Fibroblast of lung (primary cell): Measurements from ENCODE around the gene HNRNPH2. TPM values are rescaled to one million over a fixed set of nuclear protein-coding genes. Genes with fewer than 3 reads are reported as not detected.
A peak's percentile ranks its signal among the peaks of the same experiment; 100 is the strongest.

ENCODE experiments used
- DNase-seq, 2 donors: peaks; one replicate each; pipeline versions ENCODE4 v3.0.0 to v3.0.0-alpha.2; 2010; ENCODE audit warnings: low read depth in 2 of 2
- H2AFZ ChIP-seq: 2 replicates; pipeline ENCODE4 v1.5.1; 2012; ENCODE audit warnings: low read length, control low read depth, inconsistent platforms
- H3K27ac ChIP-seq: 2 replicates; pipeline ENCODE4 v1.5.1; 2011; ENCODE audit warnings: low read length, control low read depth; ENCODE audit not compliant: insufficient read depth
- H3K27me3 ChIP-seq: 2 replicates; pipeline ENCODE4 v1.5.1; 2011; ENCODE audit warnings: mild to moderate bottlenecking, low read length; ENCODE audit not compliant: control insufficient read depth, insufficient read depth
- H3K36me3 ChIP-seq: 2 replicates; pipeline ENCODE4 v1.5.1; 2011; ENCODE audit warnings: low read length; ENCODE audit not compliant: control insufficient read depth, insufficient read depth
- H3K4me1 ChIP-seq: 2 replicates; pipeline ENCODE4 v1.5.1; 2011; ENCODE audit warnings: low read length; ENCODE audit not compliant: control insufficient read depth, insufficient read depth; ENCODE audit errors: extremely low read depth
- H3K4me2 ChIP-seq: 2 replicates; pipeline ENCODE4 v1.5.1; 2011; ENCODE audit warnings: low read length, control low read depth; ENCODE audit not compliant: insufficient read depth; ENCODE audit errors: extremely low read depth
- H3K4me3 ChIP-seq, 4 experiments: fragments of 200-600 bp in 1 of 4; sonication (generic) in 1 of 4; replicated peaks in 1 of 4; 2 replicates each; pipeline ENCODE4 v1.5.1; 2011 to 2016; ENCODE audit warnings: low read length in 4 of 4, low read depth in 3 of 4, mild to moderate bottlenecking in 3 of 4, control low read depth in 2 of 4, inconsistent platforms in 1 of 4, mixed read lengths in 1 of 4; ENCODE audit not compliant: insufficient read depth in 1 of 4; ENCODE audit errors: control extremely low read depth in 1 of 4
- H3K79me2 ChIP-seq: 2 replicates; pipeline ENCODE4 v1.5.1; 2012; ENCODE audit warnings: mild to moderate bottlenecking, low read length, inconsistent platforms; ENCODE audit not compliant: control insufficient read depth, insufficient read depth
- H3K9ac ChIP-seq: 2 replicates; pipeline ENCODE4 v1.5.1; 2011; ENCODE audit warnings: mild to moderate bottlenecking, low read length, control low read depth; ENCODE audit not compliant: insufficient read depth
- H3K9me3 ChIP-seq: 2 replicates; pipeline ENCODE4 v1.5.1; 2012; ENCODE audit warnings: low read depth, low read length; ENCODE audit not compliant: control insufficient read depth, insufficient read depth
- H4K20me1 ChIP-seq: 2 replicates; pipeline ENCODE4 v1.5.1; 2011; ENCODE audit warnings: low read length; ENCODE audit not compliant: control insufficient read depth, insufficient read depth; ENCODE audit errors: extremely low read depth
- CTCF ChIP-seq, 2 donors: IDR thresholded peaks in 1 of 2; conservative IDR thresholded peaks in 1 of 2; 1 replicate in 1 of 2; 2 replicates in 1 of 2; pipeline ENCODE4 v1.5.1; 2011 to 2012; ENCODE audit warnings: low read length in 2 of 2, control low read depth in 1 of 2, inconsistent platforms in 1 of 2, low read depth in 1 of 2, mild to moderate bottlenecking in 1 of 2
- EZH2 ChIP-seq: IDR thresholded peaks from 2 replicates; pipeline ENCODE4 v1.5.1; 2012; ENCODE audit warnings: low read length, control low read depth, mild to moderate bottlenecking; ENCODE audit errors: missing control alignments
- polyA plus RNA-seq, 2 donors: library from polyadenylated mRNA; depleted of rRNA in 1 of 2; stranded (reverse) in 1 of 2; unstranded in 1 of 2; fragments of >200 nt; gene quantifications; 2 replicates each; pipeline ENCODE4 v1.2.1, GENCODE V29; 2011 to 2012; ENCODE audit warnings: missing spikeins in 1 of 2
- total RNA-seq: library from RNA; depleted of rRNA; stranded (reverse); fragments of >200 nt; gene quantifications from 2 replicates; pipeline ENCODE4 v1.2.1, GENCODE V29; 2014

HNRNPH2 gene
- total and polyA plus RNA-seq, 2 donors (not counting 1 experiment from before 2014, with no cell fraction given) = 84.1 to 91.5 TPM

GRCh38 chrX:101450085-101450484 is 42.1 kb downstream of the HNRNPH2 start:
- Histone ChIP-seq H3K4me2 (no peak overlapping the region), H3K4me1 (no peaks in the 10 kb centered on the region), H2AFZ (no peak overlapping the region), H3K36me3 (no peaks in the 10 kb centered on the region), H3K27ac (no peak overlapping the region), H3K27me3 (no peaks in the 10 kb centered on the region), H3K9ac (no peak overlapping the region), H3K4me3 (no peak overlapping the region), H3K9me3 (no peaks in the 10 kb centered on the region), H3K79me2 (no peaks in the 10 kb centered on the region), H4K20me1 (no peaks in the 10 kb centered on the region)
- TF ChIP-seq CTCF (conservative IDR thresholded peaks at IDR 0.05 in 1 of 2, IDR thresholded peaks at IDR 0.05 in 1 of 2; ENCODE audit: low read depth in 1 of 2, low read length in 2 of 2) (no peak), EZH2 (no peak)
- DNase-seq = no peak

- no peak overlapping the region for H3K27ac ChIP-seq
- H4K20me1 ChIP-seq = no peaks in the 10 kb centered on the region
- no peaks in the 10 kb centered on the region for H3K4me1 ChIP-seq
- peak in 1 of 2 donors; percentile 70 for DNase-seq
- no peaks in the 10 kb centered on the region for H3K79me2 ChIP-seq
- no peak overlapping the region for H3K4me2 ChIP-seq
- H3K27me3 ChIP-seq = no peaks in the 10 kb centered on the region
- H3K4me3 ChIP-seq = no peak overlapping the region
- H2AFZ ChIP-seq = no peak overlapping the region
- H3K9me3 ChIP-seq = no peaks in the 10 kb centered on the region
- TF ChIP-seq CTCF (conservative IDR thresholded peaks at IDR 0.05 in 1 of 2, IDR thresholded peaks at IDR 0.05 in 1 of 2; ENCODE audit: low read depth in 1 of 2, low read length in 2 of 2) = no peak
- TF ChIP-seq EZH2 = no peak
- no peaks in the 10 kb centered on the region for H3K36me3 ChIP-seq
- H3K9ac ChIP-seq = no peak overlapping the region
Observed at GRCh38 chrX:101450961-101451360, 42.9 kb downstream of the HNRNPH2 start.

- TF ChIP-seq CTCF (conservative IDR thresholded peaks at IDR 0.05 in 1 of 2, IDR thresholded peaks at IDR 0.05 in 1 of 2; ENCODE audit: low read depth in 1 of 2, low read length in 2 of 2) (no peak), EZH2 (no peak)
Observed at GRCh38 chrX:101452056-101452455, 44.0 kb downstream of the HNRNPH2 start.

More at GRCh38 chrX:101452056-101452455, 44.0 kb downstream of the HNRNPH2 start:
- H3K9ac ChIP-seq = no peak overlapping the region
- H3K79me2 ChIP-seq = no peaks in the 10 kb centered on the region
- no peak overlapping the region for H2AFZ ChIP-seq
- H3K4me1 ChIP-seq = no peaks in the 10 kb centered on the region
- H3K9me3 ChIP-seq = no peaks in the 10 kb centered on the region
- DNase-seq = peak in 1 of 2 donors; percentile 14
- no peak overlapping the region for H3K27ac ChIP-seq
- no peak overlapping the region for H3K4me3 ChIP-seq
- no peaks in the 10 kb centered on the region for H3K27me3 ChIP-seq
- no peaks in the 10 kb centered on the region for H4K20me1 ChIP-seq
- H3K4me2 ChIP-seq = no peak overlapping the region
- H3K36me3 ChIP-seq = no peaks in the 10 kb centered on the region
